GM18505 (cell line): ENCODE measurements around the gene GFRA1.

Experiments
- ATAC-seq: cut with Tn5 transposase; IDR thresholded peaks from one replicate; pipeline ENCODE4 v1.9.1; 2021; ENCODE audit not compliant: unreplicated experiment
- POLR2A ChIP-seq: IDR thresholded peaks from 4 replicates; pipeline ENCODE4 v1.6.1; 2011; ENCODE audit warnings: borderline replicate concordance; ENCODE audit not compliant: insufficient read depth, insufficient read length; ENCODE audit errors: extremely low read depth

The GFRA1 gene

DNA sequence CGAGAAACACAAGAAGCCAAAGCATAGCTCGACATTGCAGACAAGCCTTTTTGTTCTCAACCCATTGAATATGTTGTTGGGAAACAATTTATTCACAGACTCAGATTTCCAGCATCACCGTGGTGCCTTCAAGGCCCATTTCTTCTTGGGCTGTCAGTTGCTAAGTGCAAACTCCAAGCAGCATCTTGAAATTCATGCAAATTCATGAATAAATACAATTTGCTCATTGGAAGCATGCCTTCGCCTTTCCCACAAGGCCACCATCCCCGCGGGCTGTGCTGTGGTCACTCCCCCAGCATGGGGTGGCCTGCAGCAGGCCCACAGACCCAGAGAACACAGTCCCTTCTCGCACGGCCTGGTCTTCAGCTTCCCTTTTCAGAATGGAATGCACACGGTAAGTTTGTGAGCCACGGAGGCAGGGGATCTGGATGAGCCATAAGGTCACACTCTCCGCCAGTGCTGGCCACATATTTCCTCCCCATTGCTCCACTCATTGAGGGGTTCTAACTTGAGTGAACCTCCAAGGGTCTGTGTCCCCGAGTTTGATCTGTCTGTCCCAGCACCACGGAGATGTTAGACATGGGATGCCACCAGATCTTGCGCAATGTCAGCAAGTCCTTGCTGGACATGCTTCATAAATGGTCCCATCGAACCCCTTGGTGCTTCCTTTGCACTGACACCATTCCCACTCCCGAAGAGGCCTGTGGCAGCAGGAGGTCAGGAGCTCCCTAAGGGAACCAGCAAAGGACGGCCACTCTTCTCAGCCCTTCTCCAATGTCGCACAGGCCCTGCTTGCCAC, 109.5 kb downstream of the GFRA1 start:
- TF ChIP-seq POLR2A, result no peak
- no peak for ATAC-seq

DNA sequence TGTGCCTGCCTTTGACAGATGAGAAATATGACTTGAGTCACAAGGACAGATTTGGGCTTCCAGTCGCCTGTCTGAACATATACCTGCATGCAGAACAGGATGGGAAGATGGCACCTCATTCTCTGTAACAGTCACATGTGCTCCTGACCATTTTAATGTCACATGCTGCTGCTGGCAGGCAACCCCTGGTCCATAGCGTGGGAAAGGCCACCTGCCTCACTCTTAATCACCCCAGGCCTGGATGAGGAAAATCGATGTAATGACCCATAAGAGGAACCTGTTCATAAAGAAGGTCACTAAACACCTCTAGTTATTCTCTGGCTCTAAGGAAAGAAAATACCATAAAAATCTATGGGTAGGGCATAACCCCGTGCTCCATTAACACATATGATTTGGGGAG, 110.2 kb downstream of the GFRA1 start:
- ATAC-seq, result no peak
- no peak for TF ChIP-seq POLR2A

DNA sequence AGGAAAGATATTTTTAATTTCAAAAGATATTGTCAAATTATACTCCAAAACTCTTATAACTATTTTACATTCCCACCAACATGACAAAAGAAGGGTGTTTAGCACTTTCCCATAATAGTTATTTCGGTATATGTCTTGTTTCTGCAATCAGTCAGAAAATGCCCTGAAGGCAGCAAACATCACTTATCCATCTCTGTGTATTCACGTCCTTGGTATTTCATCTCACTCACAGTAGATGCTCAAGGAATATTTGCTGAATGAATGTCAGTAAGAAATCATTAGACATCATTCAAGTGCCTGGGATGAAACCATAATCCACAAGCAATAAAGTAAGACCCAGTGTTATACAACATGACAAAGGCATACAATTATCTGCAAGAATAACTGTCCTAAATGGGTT, 112.7 kb downstream of the GFRA1 start:
- no peak for TF ChIP-seq POLR2A
- no peak for ATAC-seq

DNA sequence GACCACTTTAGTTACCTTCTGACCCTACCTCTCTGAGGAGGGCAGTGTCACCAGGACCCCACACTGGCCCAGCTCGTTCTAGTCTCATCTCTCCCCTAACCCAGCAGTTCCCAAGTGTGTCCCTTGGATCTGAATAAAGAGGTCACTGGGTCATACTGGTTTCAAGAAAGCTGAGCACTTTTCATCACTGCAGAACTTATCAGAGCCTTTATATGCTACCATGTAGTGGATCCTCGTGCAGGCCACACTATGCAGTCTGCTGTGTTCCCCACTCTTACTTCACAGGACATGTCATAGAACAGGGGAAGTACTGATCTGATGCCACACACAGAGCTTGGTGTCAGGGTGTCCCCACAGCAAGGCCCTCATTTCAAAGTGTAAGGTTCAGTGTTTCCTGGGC, 113.8 kb downstream of the GFRA1 start:
- ATAC-seq, result no peak
- TF ChIP-seq POLR2A, result no peak

DNA sequence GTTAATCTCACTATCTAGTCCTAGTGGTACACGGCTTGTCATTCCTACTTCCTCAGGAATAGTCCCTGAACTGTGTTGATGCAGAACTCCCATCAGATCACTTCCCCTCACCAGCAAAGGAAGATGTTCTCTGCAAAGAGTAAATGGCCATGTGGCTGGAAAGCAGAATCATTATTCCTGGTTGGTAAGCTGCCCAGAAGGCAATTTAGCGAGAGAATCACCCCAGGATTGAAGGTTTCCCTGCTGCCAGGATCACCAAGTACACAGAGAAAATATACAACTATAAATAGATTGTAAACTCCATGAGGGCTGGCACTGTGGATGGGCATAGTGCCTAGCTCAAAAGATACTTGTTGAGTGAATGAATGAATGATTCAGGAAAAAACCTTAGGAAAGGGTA, 115.0 kb downstream of the GFRA1 start:
- ATAC-seq, result no peak
- TF ChIP-seq POLR2A, result no peak

DNA sequence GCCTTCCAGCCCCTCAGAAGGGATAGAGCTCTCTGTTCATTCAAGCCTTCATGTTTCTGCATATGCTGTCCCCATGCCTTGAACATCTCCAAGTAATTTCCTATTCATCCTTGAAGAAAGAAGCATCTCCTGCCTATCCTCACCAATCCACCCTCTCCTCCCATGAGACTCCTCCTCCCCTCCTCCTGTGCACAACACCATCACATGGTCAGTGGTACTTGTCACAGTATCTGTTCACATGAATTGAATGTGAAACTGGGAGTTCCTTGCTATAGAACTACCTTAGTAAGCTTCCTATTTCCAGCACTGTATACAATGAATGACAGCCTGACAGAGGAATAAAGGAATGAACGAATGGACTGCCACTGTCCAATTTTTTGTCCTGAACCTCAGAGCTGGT, 115.5 kb downstream of the GFRA1 start:
- TF ChIP-seq POLR2A, result no peak
- no peak for ATAC-seq

DNA sequence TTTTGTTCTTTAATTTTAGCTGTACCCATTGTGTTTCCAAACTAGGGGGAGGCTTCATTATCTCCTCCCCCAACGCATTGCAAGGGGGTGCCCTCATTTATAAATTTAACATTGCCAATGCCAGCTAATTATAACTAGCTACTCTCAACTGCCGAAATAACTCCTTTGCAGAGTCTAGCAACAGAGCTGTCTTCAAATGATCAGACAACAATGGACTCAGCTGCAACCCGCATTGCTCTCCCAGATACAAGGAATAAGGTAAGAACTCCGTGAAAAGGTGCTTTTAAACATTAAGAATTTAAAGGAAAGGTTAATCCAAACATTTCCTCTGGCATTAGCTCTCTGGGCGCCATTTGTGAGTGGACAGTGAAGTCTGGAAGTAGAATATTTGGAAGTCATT, 116.2 kb downstream of the GFRA1 start:
- no peak for ATAC-seq
- TF ChIP-seq POLR2A, result no peak

DNA sequence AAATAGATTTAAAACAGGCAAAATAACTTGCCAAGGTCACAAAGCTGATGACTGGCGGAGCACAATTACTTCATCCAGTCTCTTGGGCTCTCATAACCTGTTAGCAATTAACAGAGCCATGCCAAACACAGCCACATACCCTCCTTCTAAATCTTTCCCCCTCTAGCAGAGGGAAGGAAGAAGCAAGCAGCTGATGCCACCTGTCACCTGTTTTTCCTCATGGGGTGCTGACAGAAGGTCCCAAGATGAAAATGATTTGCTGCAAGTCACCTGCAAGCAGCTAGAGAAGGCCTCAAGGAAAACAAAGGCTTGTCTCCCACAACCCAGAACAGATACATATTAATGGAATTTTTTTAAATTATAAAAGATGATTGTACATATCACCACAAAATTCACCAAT, 117.8 kb downstream of the GFRA1 start:
- no peak for TF ChIP-seq POLR2A
- no peak for ATAC-seq

DNA sequence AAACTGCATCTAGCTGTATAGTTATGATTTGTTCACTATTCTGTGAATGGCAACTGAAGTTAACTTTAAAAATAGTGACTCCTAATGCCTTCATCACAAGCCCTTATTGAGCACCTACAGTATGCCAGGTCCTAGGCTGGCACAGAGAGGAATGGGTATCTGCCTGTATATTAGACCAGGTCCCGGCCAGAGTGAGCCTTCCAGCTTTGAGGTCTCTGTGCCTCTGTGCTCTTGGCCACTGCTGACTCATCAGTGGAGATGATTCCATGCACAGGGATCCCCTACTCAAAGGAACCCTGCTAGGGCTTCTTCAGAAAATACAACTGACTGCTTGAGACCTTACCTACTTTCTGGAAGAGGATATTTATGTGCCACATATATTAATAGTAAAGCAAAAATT, 118.4 kb downstream of the GFRA1 start:
- no peak for TF ChIP-seq POLR2A
- ATAC-seq, result no peak

DNA sequence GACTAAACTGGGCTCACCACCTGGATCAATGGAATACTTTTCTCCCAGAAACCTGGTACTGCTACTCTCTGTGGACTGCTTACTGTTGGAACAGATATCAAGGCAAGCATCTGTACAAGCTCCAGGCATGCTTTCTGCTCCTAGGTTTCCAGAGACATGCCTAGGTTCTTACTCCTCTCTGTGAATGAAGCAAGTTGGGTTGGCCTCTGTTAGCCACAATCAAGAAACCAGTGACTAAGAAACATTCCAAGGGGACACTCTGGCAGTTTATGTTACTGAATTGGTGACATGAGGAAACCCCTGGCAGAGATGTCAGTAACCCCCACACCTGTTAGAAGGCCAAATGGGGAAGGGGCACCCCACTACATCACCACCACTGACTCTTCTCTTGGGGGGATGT, 121.9 kb downstream of the GFRA1 start:
- no peak for ATAC-seq
- TF ChIP-seq POLR2A, result no peak

DNA sequence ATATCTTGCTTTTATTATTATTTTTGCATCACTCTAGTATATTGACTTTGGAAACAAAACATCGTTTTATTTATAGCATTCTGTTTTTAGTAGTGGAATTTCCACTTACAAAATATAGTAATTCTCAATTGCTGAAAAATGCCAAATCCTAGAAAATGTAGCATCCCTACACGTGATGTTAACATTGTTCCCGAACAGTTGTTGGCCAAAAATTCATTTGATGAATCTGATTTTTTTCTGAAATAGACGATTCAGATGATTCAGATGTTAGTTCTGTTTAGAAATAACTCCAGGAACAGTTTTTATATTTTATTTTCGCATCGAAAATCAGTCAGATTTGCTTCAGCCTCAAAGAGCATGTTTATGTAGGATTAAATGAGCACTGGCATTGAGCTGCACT, 122.4 kb downstream of the GFRA1 start:
- ATAC-seq, result no peak
- no peak for TF ChIP-seq POLR2A

DNA sequence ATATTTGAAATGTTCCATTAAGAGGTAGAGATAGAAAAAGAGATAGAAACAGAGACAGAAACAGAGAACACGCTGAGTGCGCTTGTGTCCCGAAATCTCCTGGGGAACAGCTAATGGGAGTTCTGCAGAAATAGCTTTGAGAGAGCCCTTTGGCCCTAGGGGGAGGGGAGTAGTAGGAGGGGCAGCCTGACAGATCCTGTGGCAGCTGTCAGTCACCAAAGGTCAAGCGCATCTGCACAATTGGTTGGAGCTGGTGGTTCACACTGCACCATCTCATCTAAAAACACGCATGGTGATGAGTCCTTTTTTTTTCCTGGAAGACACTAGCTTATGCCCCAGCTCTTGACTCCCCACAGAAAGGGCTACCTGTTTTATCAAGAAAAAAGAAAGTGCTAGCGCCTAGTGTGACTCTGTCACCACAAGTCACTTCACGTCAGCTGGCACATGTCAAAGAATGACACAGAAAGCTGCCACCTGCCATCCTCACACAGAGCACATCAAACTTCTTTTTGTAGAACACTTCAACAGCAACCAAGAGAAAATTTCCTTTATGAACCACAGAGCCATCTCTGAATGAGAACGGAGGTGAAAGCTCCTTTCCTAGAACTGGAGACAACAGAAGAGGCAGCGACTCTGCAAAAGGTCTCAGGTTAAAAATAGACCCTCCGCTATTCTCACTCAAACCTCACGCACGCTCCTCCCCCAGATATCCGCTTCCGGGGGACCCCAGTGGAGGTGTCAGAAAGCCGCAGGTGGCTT, 125.7 kb downstream of the GFRA1 start:
- no peak for TF ChIP-seq POLR2A
- ATAC-seq, result no peak

DNA sequence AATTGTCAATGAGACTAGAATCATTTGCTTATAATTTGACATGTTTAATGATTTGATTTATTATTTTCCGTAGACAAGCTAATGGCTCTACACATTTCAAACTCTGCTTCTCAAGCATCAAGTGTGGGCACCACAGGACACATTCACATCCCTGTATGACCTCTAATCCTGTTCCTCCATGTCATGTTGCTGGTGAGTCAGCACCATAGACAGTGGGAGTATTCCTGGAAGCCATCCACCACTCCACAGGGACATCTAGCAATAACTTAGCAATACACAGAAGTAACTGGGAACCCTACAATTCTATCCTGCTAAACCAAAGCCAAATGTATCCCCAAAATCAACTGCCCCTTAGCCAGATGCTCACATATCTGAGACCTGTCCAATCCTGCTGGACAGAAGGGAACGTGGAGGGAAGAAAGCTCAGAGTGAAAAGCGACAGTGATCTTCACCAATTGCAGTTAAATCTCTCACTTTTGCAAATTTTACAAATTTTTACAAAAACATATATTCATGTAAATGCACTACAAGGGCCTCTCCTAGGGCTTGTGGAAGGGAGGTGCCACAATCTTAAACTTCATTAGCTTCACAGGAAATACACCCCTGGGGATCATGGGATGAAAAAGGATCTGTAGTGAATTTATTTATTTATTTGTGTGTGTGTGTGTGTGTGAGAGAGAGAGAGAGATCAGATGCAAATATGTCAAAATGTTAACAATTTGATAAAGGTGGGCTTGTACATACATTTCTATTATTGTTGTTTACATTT, 126.5 kb downstream of the GFRA1 start:
- ATAC-seq, result no peak
- no peak for TF ChIP-seq POLR2A

DNA sequence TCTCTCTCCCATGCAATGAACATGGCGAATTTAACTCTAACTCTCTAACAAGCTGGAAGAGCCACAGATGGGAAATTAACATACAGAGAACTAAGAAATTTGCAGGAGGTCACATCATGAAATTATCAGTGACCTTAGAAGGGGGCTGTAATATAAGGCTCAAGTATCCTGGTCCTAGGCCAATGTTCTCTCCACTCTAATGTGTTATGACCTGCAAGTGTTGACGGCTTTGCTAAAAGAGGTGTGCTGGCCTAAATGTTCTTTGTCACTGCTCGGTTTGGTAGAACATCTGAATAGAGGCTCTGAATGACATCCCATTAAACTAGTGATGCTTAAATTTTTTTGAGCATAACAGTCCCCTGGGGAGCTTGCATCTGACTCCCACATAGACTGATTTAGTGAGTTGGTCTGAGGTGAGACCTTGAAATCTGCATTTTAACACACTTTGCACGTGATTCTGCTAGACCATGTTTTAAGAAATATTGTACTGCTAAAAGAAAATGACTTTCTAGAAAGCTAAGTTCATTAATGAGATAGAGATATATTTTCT, 129.3 kb downstream of the GFRA1 start:
- ATAC-seq, result no peak
- no peak for TF ChIP-seq POLR2A

DNA sequence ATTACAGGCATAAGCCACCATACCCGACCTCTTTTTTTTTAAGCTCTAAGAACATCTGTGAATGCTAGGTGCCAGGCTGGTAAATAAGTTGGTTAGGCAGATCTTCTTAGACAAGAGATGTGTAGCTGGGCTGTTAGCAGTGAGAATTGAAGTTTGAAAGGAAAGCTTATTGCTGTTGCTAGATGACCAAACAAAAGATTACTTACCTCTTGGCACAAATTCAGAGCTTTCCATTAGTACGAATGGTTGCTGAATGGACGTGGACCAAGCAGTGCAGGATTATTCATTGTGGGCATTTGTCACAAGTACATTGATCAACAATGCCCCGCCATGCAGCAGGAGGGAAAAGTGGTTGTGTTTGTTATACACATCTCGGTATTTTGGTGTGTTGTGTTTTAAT, 131.2 kb downstream of the GFRA1 start:
- no peak for TF ChIP-seq POLR2A
- no peak for ATAC-seq
